HFFc6 (cell line): ENCODE results near the gene RAB3A. TPM values are rescaled to one million over a fixed set of nuclear protein-coding genes. Genes with fewer than 3 reads are reported as not detected.
A peak's percentile ranks its signal among the peaks of the same experiment; 100 is the strongest.

Experiments used
- DNase-seq: peaks from one replicate; pipeline ENCODE4 v3.0.0-alpha.2; 2018
- H3K27ac Mint-ChIP-seq: 2 replicates; pipeline ENCODE4 v1.8.0; 2020; ENCODE audit warnings: mild to moderate bottlenecking, mixed read lengths
- H3K27me3 Mint-ChIP-seq: 2 replicates; pipeline ENCODE4 v1.8.0; 2021; ENCODE audit warnings: mild to moderate bottlenecking, moderate library complexity, mixed read lengths; ENCODE audit not compliant: insufficient read depth
- H3K36me3 Mint-ChIP-seq: 2 replicates; pipeline ENCODE4 v1.8.0; 2021; ENCODE audit warnings: low read depth, mixed read lengths
- H3K4me1 Mint-ChIP-seq: 2 replicates; pipeline ENCODE4 v1.8.0; 2020; ENCODE audit warnings: low read depth, mixed read lengths
- H3K4me3 Mint-ChIP-seq: 2 replicates; pipeline ENCODE4 v1.8.0; 2020; ENCODE audit warnings: mild to moderate bottlenecking, moderate library complexity, mixed read lengths
- H3K9me3 Mint-ChIP-seq: 2 replicates; pipeline ENCODE4 v1.8.0; 2020; ENCODE audit warnings: mild to moderate bottlenecking, mixed read lengths
- CTCF ChIP-seq: fragments of 200-600 bp; sonication (generic); IDR thresholded peaks from 2 replicates; pipeline ENCODE4 v1.5.0; 2021; ENCODE audit warnings: antibody characterized with exemption, mild to moderate bottlenecking
- total RNA-seq, 6 experiments: library from RNA; stranded (reverse); fragmentation: NEBNext Ultra II Directional; extraction: Animal tissue kit (Norgen Biotek cat#: 25700); gene quantifications; 2 replicates in 1 of 6; 3 replicates in 5 of 6; pipeline ENCODE4 v1.2.3, GENCODE V29; 2021

The RAB3A gene
- total RNA-seq, 6 experiments from 2014 or later: 6.1 to 9.0 (median 7.3) TPM

GRCh38 chr19:18205200-18205892, 1.5 kb upstream of the RAB3A start:
- Mint-ChIP-seq H3K4me1 (peaks cover 45% of the 10 kb centered on the region), H3K4me3 (peak overlapping the region; percentile 94), H3K36me3 (peaks cover 9% of the 10 kb centered on the region; the same call in 1 of the 2 replicates), H3K9me3 (no peaks in the 10 kb centered on the region), H3K27me3 (peaks cover 5% of the 10 kb centered on the region), H3K27ac (peak overlapping the region; percentile 96)
- peak; percentile 50 for DNase-seq
- peak; percentile 18; the same call in 1 of the 2 replicates for TF ChIP-seq CTCF

GRCh38 chr19:18204394-18205199, 755 bp upstream of the RAB3A start:
- peak overlapping the region; percentile 94 for H3K4me3 Mint-ChIP-seq
- H3K27me3 Mint-ChIP-seq: peaks cover 5% of the 10 kb centered on the region; the same call in 1 of the 2 replicates
- DNase-seq: no peak
- TF ChIP-seq CTCF: no peak
- peaks cover 41% of the 10 kb centered on the region for H3K4me1 Mint-ChIP-seq
- H3K36me3 Mint-ChIP-seq: peaks cover 9% of the 10 kb centered on the region; the same call in 1 of the 2 replicates
- H3K27ac Mint-ChIP-seq: peak overlapping the region; percentile 96
- H3K9me3 Mint-ChIP-seq: no peaks in the 10 kb centered on the region

- peaks cover 5% of the 10 kb centered on the region for H3K27me3 Mint-ChIP-seq
- peak overlapping the region; percentile 95 for H3K4me3 Mint-ChIP-seq
- peak overlapping the region; percentile 53 for H3K27ac Mint-ChIP-seq
- DNase-seq: no peak
- peaks cover 38% of the 10 kb centered on the region for H3K4me1 Mint-ChIP-seq
- H3K9me3 Mint-ChIP-seq: no peaks in the 10 kb centered on the region
- peaks cover 9% of the 10 kb centered on the region; the same call in 1 of the 2 replicates for H3K36me3 Mint-ChIP-seq
- no peak for TF ChIP-seq CTCF
Measured at GRCh38 chr19:18203408-18203862, 407 bp downstream of the RAB3A start.

GRCh38 chr19:18202778-18203407, 949 bp downstream of the RAB3A start:
- Mint-ChIP-seq H3K27ac (no peak overlapping the region), H3K9me3 (no peaks in the 10 kb centered on the region), H3K27me3 (peaks cover 8% of the 10 kb centered on the region), H3K4me3 (peak overlapping the region; percentile 95), H3K4me1 (peaks cover 32% of the 10 kb centered on the region), H3K36me3 (peaks cover 9% of the 10 kb centered on the region; the same call in 1 of the 2 replicates)
- no peak for DNase-seq
- TF ChIP-seq CTCF: peak; percentile 59

GRCh38 chr19:18202397-18202777, 1.5 kb downstream of the RAB3A start:
- Mint-ChIP-seq H3K9me3 (no peaks in the 10 kb centered on the region), H3K36me3 (peaks cover 9% of the 10 kb centered on the region; the same call in 1 of the 2 replicates), H3K4me1 (peaks cover 27% of the 10 kb centered on the region), H3K27ac (no peak overlapping the region), H3K4me3 (peak overlapping the region; percentile 35; the same call in 1 of the 2 replicates), H3K27me3 (peaks cover 8% of the 10 kb centered on the region)
- no peak for DNase-seq
- TF ChIP-seq CTCF: no peak
